ENCODE results near the gene EPSTI1. TPM values are rescaled to one million over a fixed set of nuclear protein-coding genes. Genes with fewer than 3 reads are reported as not detected.
A peak's percentile ranks its signal among the peaks of the same experiment; 100 is the strongest.

EPSTI1 gene
- total RNA-seq, 1 donor = 15.1 TPM

GRCh38 chr13:42946927-42947326 lies 45.1 kb downstream of the EPSTI1 start:
- DNase-seq (ENCODE audit: low read depth) = no peak
- no peak overlapping the region for H3K4me3 ChIP-seq (ENCODE audit: low read depth, low read length)
- TF ChIP-seq CTCF (IDR thresholded peaks at IDR 0.05; ENCODE audit: insufficient read depth, low read depth, low read length) = no peak

GRCh38 chr13:42929886-42930535 lies 62.0 kb downstream of the EPSTI1 start:
- H3K4me3 ChIP-seq (ENCODE audit: low read depth, low read length) = no peak overlapping the region
- DNase-seq (ENCODE audit: low read depth) = no peak
- TF ChIP-seq CTCF (IDR thresholded peaks at IDR 0.05; ENCODE audit: insufficient read depth, low read depth, low read length) = no peak

- peak; percentile 8 for DNase-seq (ENCODE audit: low read depth)
- no peak overlapping the region for H3K4me3 ChIP-seq (ENCODE audit: low read depth, low read length)
- no peak for TF ChIP-seq CTCF (IDR thresholded peaks at IDR 0.05; ENCODE audit: insufficient read depth, low read depth, low read length)
Measured at GRCh38 chr13:42926555-42926954, 65.5 kb downstream of the EPSTI1 start.

- H3K4me3 ChIP-seq (ENCODE audit: low read depth, low read length) = no peak overlapping the region
- TF ChIP-seq CTCF (IDR thresholded peaks at IDR 0.05; ENCODE audit: insufficient read depth, low read depth, low read length) = no peak
- no peak for DNase-seq (ENCODE audit: low read depth)
Measured at GRCh38 chr13:42926043-42926442, 66.0 kb downstream of the EPSTI1 start.

GRCh38 chr13:42925626-42926025 lies 66.4 kb downstream of the EPSTI1 start:
- TF ChIP-seq CTCF (IDR thresholded peaks at IDR 0.05; ENCODE audit: insufficient read depth, low read depth, low read length) = no peak
- DNase-seq (ENCODE audit: low read depth) = no peak
- H3K4me3 ChIP-seq (ENCODE audit: low read depth, low read length) = no peak overlapping the region

- no peak for TF ChIP-seq CTCF (IDR thresholded peaks at IDR 0.05; ENCODE audit: insufficient read depth, low read depth, low read length)
- H3K4me3 ChIP-seq (ENCODE audit: low read depth, low read length) = no peak overlapping the region
- DNase-seq (ENCODE audit: low read depth) = no peak
Measured at GRCh38 chr13:42924344-42924743, 67.7 kb downstream of the EPSTI1 start.

GRCh38 chr13:42907745-42908144 lies 84.3 kb downstream of the EPSTI1 start:
- DNase-seq (ENCODE audit: low read depth) = no peak
- TF ChIP-seq CTCF (IDR thresholded peaks at IDR 0.05; ENCODE audit: insufficient read depth, low read depth, low read length) = no peak
- H3K4me3 ChIP-seq (ENCODE audit: low read depth, low read length) = no peak overlapping the region
